ENCODE results near the gene ACOT13. TPM values are rescaled to one million over a fixed set of nuclear protein-coding genes. Genes with fewer than 3 reads are reported as not detected.
"Not testable (repeated sequence)": the region's sequence is repeated elsewhere in the genome, so short reads cannot be mapped to it uniquely, and the experiment has no call there.

ACOT13 gene
- total RNA-seq, 2 donors from 2014 or later: 36.2 to 43.1 TPM

DNA sequence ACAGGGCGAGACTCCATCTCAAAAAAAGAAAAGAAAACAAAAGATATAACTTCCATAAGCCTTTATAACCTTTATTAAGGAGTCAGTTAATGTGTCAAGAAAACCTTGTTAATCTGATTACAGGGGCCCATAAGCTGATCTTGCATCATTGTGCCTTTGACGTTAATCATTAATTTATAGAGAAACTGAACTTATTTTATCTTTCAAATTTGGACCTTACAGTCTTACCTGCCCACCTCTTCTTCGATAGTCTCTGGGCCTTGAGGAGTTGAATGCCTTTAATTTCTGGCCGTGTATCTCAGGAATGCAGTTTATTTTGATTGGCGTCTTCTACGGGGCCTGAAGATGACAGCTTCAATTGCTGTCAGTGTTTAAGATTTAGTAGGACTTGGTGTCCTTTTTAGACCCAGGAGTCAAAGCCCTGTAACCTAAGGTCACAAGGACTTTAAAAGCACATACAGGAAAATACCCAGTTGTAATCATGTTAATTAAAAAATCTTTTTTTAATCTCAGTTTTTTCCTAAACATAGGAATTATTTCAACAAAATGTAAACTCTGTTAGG lies 5.8 kb downstream of the ACOT13 start:
- peaks cover 67% of the 10 kb centered on the region for H3K36me3 Mint-ChIP-seq (ENCODE audit: low read depth)

DNA sequence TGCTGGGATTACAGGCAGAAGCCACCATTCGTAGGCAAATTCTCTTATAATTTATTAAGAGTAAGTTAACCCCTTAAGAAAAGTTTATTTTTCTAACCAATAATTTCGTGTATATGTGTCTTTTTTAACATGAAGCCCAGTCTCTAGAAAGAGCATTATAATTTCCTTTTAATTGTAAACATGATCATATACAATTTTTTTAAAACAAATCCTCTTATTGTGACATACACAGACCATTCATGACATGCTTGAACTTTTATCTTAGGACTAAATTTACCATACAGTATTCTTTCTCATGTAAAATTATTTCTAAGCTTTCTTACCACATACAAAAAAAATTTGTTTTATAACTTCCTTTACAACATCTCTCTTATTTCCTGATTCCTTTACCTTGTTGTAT lies 6.7 kb downstream of the ACOT13 start:
- Histone ChIP-seq H3K4me1 (ENCODE audit: control insufficient read depth, insufficient read depth, low read length) (no peaks in the 10 kb centered on the region), H3K9me3 (ENCODE audit: control insufficient read depth, low read length) (peaks cover 59% of the 10 kb centered on the region), H3K4me3 (ENCODE audit: low read length) (peak overlapping the region; percentile 53), H3K9ac (ENCODE audit: extremely low read depth, low read length, poor library complexity, severe bottlenecking) (no peak overlapping the region), H3K36me3 (ENCODE audit: control insufficient read depth, insufficient read depth, low read length) (no peaks in the 10 kb centered on the region), H3K27ac (ENCODE audit: low read depth, low read length) (no peak overlapping the region), H3K27me3 (ENCODE audit: control insufficient read depth, insufficient read depth, low read length, poor library complexity, severe bottlenecking) (no peaks in the 10 kb centered on the region)
- 86 to 100% methylated on average over 1 to 2 of the region's 2 CpGs for WGBS, 2 experiments (ENCODE audit: insufficient coverage in 1 of 2, insufficient read length in 1 of 2)
- Mint-ChIP-seq H3K27me3 (ENCODE audit: insufficient read depth) (no peaks in the 10 kb centered on the region), H3K27ac (no peak overlapping the region), H3K9me3 (peaks cover 80% of the 10 kb centered on the region), H3K4me1 (no peaks in the 10 kb centered on the region), H3K36me3 (ENCODE audit: low read depth) (peaks cover 69% of the 10 kb centered on the region), H3K4me3 (no peak overlapping the region)
- no peak for TF ChIP-seq CTCF (conservative IDR thresholded peaks at IDR 0.05)
- DNase-seq: no peak

More for the DNA sequence above, 5.8 kb downstream of the ACOT13 start:
- H3K9ac ChIP-seq (ENCODE audit: extremely low read depth, low read length, poor library complexity, severe bottlenecking): no peak overlapping the region
- H3K4me1 Mint-ChIP-seq: no peaks in the 10 kb centered on the region
- peaks cover 68% of the 10 kb centered on the region for H3K9me3 ChIP-seq (ENCODE audit: control insufficient read depth, low read length)
- no peaks in the 10 kb centered on the region for H3K36me3 ChIP-seq (ENCODE audit: control insufficient read depth, insufficient read depth, low read length)
- no peaks in the 10 kb centered on the region for H3K27me3 ChIP-seq (ENCODE audit: control insufficient read depth, insufficient read depth, low read length, poor library complexity, severe bottlenecking)
- peaks cover 86% of the 10 kb centered on the region for H3K9me3 Mint-ChIP-seq
- no peaks in the 10 kb centered on the region for H3K4me1 ChIP-seq (ENCODE audit: control insufficient read depth, insufficient read depth, low read length)
- H3K27ac ChIP-seq (ENCODE audit: low read depth, low read length): no peak overlapping the region
- H3K27ac Mint-ChIP-seq: no peak overlapping the region
- no peaks in the 10 kb centered on the region for H3K27me3 Mint-ChIP-seq (ENCODE audit: insufficient read depth)
- no peak for TF ChIP-seq CTCF (conservative IDR thresholded peaks at IDR 0.05)
- H3K4me3 ChIP-seq (ENCODE audit: low read length): peak overlapping the region; percentile 54
- DNase-seq: no peak
- 89 to 98% methylated on average over 4 to 6 of the region's 6 CpGs for WGBS, 2 experiments (ENCODE audit: insufficient coverage in 1 of 2, insufficient read length in 1 of 2)
- H3K4me3 Mint-ChIP-seq: no peak overlapping the region

- H3K27me3 Mint-ChIP-seq (ENCODE audit: insufficient read depth); H3K9ac ChIP-seq (ENCODE audit: extremely low read depth, low read length, poor library complexity, severe bottlenecking); H3K36me3 ChIP-seq (ENCODE audit: control insufficient read depth, insufficient read depth, low read length); H3K4me1 ChIP-seq (ENCODE audit: control insufficient read depth, insufficient read depth, low read length); H3K4me3 ChIP-seq (ENCODE audit: low read length); DNase-seq; H3K27me3 ChIP-seq (ENCODE audit: control insufficient read depth, insufficient read depth, low read length, poor library complexity, severe bottlenecking); H3K27ac ChIP-seq (ENCODE audit: low read depth, low read length); H3K27ac Mint-ChIP-seq; H3K4me3 Mint-ChIP-seq: not testable (repeated sequence)
- 93 to 94% methylated on average over 6 to 11 of the region's 11 CpGs for WGBS, 2 experiments (ENCODE audit: insufficient coverage in 1 of 2, insufficient read length in 1 of 2)
- peaks cover 12% of the 10 kb centered on the region for H3K4me1 Mint-ChIP-seq
- peaks cover 54% of the 10 kb centered on the region for H3K9me3 Mint-ChIP-seq
- peaks cover 54% of the 10 kb centered on the region for H3K36me3 Mint-ChIP-seq (ENCODE audit: low read depth)
- H3K9me3 ChIP-seq (ENCODE audit: control insufficient read depth, low read length): peaks cover 16% of the 10 kb centered on the region
Measured at GRCh38 chr6:24678792-24679352, 12.0 kb downstream of the ACOT13 start.

Measured in endodermal cell (in vitro differentiated cells).